ENCODE results near the gene BNC1. TPM values are rescaled to one million over a fixed set of nuclear protein-coding genes. Genes with fewer than 3 reads are reported as not detected.

BNC1 gene
- total and polyA plus RNA-seq, 4 donors: 0.07 to 0.17 (median 0.14) TPM; not detected in 1

DNA sequence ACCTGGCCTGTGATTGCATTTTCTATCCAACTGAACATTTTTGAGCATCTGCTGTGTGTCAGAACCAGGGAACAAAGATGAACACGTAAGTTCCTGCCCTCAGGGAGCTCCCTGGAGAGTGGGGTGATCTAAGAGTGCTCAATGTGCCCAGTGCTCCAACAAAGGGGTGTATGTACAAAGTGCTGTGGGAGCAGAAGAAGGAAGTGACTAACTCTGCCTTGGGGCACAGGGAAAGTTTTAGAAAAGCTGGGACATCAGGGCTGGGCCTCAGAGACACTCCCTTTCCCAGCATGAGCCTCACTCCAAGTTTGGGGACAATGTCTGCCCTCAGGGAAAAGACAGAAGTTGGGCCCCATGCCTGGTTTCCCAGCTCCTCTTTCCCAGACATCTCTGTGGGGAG lies 27.6 kb upstream of the BNC1 start:
- WGBS: 79% methylated on average over 1 of the region's 1 CpG
- Histone ChIP-seq H3K9me3 (ENCODE audit: control insufficient read depth in 4 of 4, low read length in 3 of 4) (no peaks in the 10 kb centered on the region), H3K9ac (ENCODE audit: low read depth in 1 of 2, low read length in 2 of 2) (no peak overlapping the region)

DNA sequence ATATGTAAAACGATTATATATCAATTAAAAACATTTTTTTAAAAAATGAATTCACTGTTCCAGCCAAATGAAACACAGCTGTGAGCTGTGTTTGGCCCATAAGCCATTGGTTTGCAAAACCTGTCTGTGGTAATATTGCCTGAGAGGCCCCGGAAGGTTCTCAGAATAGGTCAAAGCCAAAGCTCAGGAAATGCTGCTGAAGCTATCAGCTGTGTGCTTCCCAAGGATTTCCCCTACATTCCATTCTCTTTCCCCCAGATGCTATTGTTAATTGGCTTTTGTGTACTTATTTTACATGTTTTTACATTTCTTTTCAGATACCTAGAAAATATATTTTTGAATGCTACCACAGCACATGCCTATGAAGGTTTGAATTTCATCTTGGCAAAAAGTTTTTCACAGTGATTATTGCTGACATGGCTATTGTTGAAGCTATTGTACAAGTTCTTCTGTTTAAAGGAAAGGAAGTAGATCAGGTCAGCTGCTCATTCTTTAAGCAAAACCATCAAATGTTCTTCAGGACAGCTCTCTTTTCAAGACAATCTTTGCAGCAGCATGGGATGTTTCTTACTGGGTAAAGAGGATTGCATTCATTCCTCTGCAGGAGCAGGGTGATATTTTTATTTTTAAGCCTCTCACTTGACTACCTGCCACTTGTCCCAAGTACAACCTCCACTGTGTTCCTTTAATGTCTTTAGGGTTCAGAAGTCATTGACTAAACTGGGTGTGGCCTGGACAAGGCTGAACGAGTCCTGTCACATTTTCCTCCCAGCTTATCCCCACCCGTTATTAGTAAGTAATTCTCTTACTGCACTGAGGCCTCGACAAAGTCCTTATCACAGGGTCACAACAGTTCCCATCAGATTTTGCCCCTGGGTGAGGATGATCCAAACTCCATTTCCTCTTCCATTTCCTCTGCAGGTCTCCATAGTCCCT lies 26.3 kb upstream of the BNC1 start:
- TF ChIP-seq JUND (IDR thresholded peaks at IDR 0.05) (no peak), NR2F2 (IDR thresholded peaks at IDR 0.05) (no peak), HNF4A (conservative IDR thresholded peaks at IDR 0.05) (no peak), YY1 (IDR thresholded peaks at IDR 0.05) (no peak)
- TF ChIP-seq, protein P1, sequence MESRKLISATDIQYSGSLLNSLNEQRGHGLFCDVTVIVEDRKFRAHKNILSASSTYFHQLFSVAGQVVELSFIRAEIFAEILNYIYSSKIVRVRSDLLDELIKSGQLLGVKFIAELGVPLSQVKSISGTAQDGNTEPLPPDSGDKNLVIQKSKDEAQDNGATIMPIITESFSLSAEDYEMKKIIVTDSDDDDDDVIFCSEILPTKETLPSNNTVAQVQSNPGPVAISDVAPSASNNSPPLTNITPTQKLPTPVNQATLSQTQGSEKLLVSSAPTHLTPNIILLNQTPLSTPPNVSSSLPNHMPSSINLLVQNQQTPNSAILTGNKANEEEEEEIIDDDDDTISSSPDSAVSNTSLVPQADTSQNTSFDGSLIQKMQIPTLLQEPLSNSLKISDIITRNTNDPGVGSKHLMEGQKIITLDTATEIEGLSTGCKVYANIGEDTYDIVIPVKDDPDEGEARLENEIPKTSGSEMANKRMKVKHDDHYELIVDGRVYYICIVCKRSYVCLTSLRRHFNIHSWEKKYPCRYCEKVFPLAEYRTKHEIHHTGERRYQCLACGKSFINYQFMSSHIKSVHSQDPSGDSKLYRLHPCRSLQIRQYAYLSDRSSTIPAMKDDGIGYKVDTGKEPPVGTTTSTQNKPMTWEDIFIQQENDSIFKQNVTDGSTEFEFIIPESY (IDR thresholded peaks at IDR 0.05): no peak
- TF ChIP-seq, protein P2, sequence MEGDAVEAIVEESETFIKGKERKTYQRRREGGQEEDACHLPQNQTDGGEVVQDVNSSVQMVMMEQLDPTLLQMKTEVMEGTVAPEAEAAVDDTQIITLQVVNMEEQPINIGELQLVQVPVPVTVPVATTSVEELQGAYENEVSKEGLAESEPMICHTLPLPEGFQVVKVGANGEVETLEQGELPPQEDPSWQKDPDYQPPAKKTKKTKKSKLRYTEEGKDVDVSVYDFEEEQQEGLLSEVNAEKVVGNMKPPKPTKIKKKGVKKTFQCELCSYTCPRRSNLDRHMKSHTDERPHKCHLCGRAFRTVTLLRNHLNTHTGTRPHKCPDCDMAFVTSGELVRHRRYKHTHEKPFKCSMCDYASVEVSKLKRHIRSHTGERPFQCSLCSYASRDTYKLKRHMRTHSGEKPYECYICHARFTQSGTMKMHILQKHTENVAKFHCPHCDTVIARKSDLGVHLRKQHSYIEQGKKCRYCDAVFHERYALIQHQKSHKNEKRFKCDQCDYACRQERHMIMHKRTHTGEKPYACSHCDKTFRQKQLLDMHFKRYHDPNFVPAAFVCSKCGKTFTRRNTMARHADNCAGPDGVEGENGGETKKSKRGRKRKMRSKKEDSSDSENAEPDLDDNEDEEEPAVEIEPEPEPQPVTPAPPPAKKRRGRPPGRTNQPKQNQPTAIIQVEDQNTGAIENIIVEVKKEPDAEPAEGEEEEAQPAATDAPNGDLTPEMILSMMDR (IDR thresholded peaks at IDR 0.05; ENCODE audit: low read depth, low read length, missing input control): no peak
- TF ChIP-seq, protein P3, sequence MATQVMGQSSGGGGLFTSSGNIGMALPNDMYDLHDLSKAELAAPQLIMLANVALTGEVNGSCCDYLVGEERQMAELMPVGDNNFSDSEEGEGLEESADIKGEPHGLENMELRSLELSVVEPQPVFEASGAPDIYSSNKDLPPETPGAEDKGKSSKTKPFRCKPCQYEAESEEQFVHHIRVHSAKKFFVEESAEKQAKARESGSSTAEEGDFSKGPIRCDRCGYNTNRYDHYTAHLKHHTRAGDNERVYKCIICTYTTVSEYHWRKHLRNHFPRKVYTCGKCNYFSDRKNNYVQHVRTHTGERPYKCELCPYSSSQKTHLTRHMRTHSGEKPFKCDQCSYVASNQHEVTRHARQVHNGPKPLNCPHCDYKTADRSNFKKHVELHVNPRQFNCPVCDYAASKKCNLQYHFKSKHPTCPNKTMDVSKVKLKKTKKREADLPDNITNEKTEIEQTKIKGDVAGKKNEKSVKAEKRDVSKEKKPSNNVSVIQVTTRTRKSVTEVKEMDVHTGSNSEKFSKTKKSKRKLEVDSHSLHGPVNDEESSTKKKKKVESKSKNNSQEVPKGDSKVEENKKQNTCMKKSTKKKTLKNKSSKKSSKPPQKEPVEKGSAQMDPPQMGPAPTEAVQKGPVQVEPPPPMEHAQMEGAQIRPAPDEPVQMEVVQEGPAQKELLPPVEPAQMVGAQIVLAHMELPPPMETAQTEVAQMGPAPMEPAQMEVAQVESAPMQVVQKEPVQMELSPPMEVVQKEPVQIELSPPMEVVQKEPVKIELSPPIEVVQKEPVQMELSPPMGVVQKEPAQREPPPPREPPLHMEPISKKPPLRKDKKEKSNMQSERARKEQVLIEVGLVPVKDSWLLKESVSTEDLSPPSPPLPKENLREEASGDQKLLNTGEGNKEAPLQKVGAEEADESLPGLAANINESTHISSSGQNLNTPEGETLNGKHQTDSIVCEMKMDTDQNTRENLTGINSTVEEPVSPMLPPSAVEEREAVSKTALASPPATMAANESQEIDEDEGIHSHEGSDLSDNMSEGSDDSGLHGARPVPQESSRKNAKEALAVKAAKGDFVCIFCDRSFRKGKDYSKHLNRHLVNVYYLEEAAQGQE (IDR thresholded peaks at IDR 0.05): no peak
- Histone ChIP-seq H3K36me3 (ENCODE audit: control insufficient read depth in 4 of 4, insufficient read depth in 3 of 4, low read depth in 1 of 4, low read length in 3 of 4) (no peaks in the 10 kb centered on the region), H3K9me3 (ENCODE audit: control insufficient read depth in 4 of 4, low read length in 3 of 4) (no peaks in the 10 kb centered on the region), H3K9ac (ENCODE audit: low read depth in 1 of 2, low read length in 2 of 2) (no peak overlapping the region), H3K27ac (ENCODE audit: low read depth in 1 of 2, low read length in 2 of 2) (no peak overlapping the region), H3K4me3 (ENCODE audit: low read depth in 1 of 3, low read length in 3 of 3) (no peak overlapping the region), H3K27me3 (ENCODE audit: control insufficient read depth in 4 of 4, insufficient read depth in 4 of 4, low read length in 3 of 4) (no peaks in the 10 kb centered on the region), H3K4me1 (ENCODE audit: control insufficient read depth in 4 of 4, insufficient read depth in 4 of 4, low read length in 3 of 4) (no peaks in the 10 kb centered on the region)
- 49% methylated on average over 5 of the region's 5 CpGs for WGBS
- DNase-seq (ENCODE audit: low spot score): no peak

More for the DNA sequence above, 27.6 kb upstream of the BNC1 start:
- Histone ChIP-seq H3K4me3 (ENCODE audit: low read depth in 1 of 3, low read length in 3 of 3) (no peak overlapping the region), H3K27ac (ENCODE audit: low read depth in 1 of 2, low read length in 2 of 2) (no peak overlapping the region), H3K27me3 (ENCODE audit: control insufficient read depth in 4 of 4, insufficient read depth in 4 of 4, low read length in 3 of 4) (no peaks in the 10 kb centered on the region), H3K4me1 (ENCODE audit: control insufficient read depth in 4 of 4, insufficient read depth in 4 of 4, low read length in 3 of 4) (no peaks in the 10 kb centered on the region), H3K36me3 (ENCODE audit: control insufficient read depth in 4 of 4, insufficient read depth in 3 of 4, low read depth in 1 of 4, low read length in 3 of 4) (no peaks in the 10 kb centered on the region)
- no peak for DNase-seq (ENCODE audit: low spot score)
- TF ChIP-seq, protein P4, sequence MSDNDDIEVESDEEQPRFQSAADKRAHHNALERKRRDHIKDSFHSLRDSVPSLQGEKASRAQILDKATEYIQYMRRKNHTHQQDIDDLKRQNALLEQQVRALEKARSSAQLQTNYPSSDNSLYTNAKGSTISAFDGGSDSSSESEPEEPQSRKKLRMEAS (IDR thresholded peaks at IDR 0.05): no peak
- TF ChIP-seq NR2F2 (IDR thresholded peaks at IDR 0.05): no peak
- no peak for TF ChIP-seq RXRA (IDR thresholded peaks at IDR 0.05)
- no peak for TF ChIP-seq FOXA1 (IDR thresholded peaks at IDR 0.05)
- TF ChIP-seq, protein P1 (IDR thresholded peaks at IDR 0.05): no peak
- TF ChIP-seq GABPA (IDR thresholded peaks at IDR 0.05 in 1 of 2, conservative IDR thresholded peaks at IDR 0.05 in 1 of 2): no peak
- TF ChIP-seq EGR1 (IDR thresholded peaks at IDR 0.05; ENCODE audit: low read depth in 2 of 2): no peak
- TF ChIP-seq JUND (IDR thresholded peaks at IDR 0.05): no peak
- TF ChIP-seq, protein P5, sequence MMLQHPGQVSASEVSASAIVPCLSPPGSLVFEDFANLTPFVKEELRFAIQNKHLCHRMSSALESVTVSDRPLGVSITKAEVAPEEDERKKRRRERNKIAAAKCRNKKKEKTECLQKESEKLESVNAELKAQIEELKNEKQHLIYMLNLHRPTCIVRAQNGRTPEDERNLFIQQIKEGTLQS (IDR thresholded peaks at IDR 0.05): no peak
- TF ChIP-seq SP1 (IDR thresholded peaks at IDR 0.05): no peak
